HepG2 (cell line): Measurements from ENCODE around the gene SAMD4A. TPM values are rescaled to one million over a fixed set of nuclear protein-coding genes. Genes with fewer than 3 reads are reported as not detected.

Experiments
- ARNT2 ChIP-seq: sonication (generic); formaldehyde crosslinking; IDR thresholded peaks from 2 replicates; pipeline ENCODE4 v1.8.0; 2022; ENCODE audit warnings: mild to moderate bottlenecking, low read depth, missing genetic modification reagents, moderate library complexity
- CBX1 ChIP-seq: IDR thresholded peaks from one replicate; pipeline ENCODE4 v1.6.1; 2016; ENCODE audit warnings: antibody characterized with exemption, low read depth
- CEBPG ChIP-seq: IDR thresholded peaks from 2 replicates; pipeline ENCODE4 v1.6.1; 2016
- CREB1 ChIP-seq, 2 experiments: fragments of 450-650 bp in 1 of 2; IDR thresholded peaks; 2 replicates each; pipeline ENCODE4 v1.6.1; 2016 to 2017; ENCODE audit warnings: control low read depth in 1 of 2, mild to moderate bottlenecking in 1 of 2, missing compliant biosample characterization in 1 of 2, missing genetic modification characterization in 1 of 2
- ELF4 ChIP-seq: sonication (generic); formaldehyde crosslinking; IDR thresholded peaks from 2 replicates; pipeline ENCODE4 v1.5.0; 2020; ENCODE audit warnings: missing genetic modification reagents, mild to moderate bottlenecking, moderate library complexity, borderline replicate concordance
- FOXK1 ChIP-seq: sonication (generic); formaldehyde crosslinking; IDR thresholded peaks from 2 replicates; pipeline ENCODE4 v1.4.0; 2020; ENCODE audit warnings: low read depth, missing genetic modification reagents, borderline replicate concordance
- GABPB1 ChIP-seq: IDR thresholded peaks from 2 replicates; pipeline ENCODE4 v1.6.1; 2016; ENCODE audit warnings: mild to moderate bottlenecking, missing genetic modification reagents, moderate library complexity, missing compliant biosample characterization
- GATA4 ChIP-seq: sonication (generic); IDR thresholded peaks from 2 replicates; pipeline ENCODE4 v1.6.1; 2016; ENCODE audit warnings: antibody characterized with exemption, low read depth, borderline replicate concordance
- GATAD1 ChIP-seq: IDR thresholded peaks from 2 replicates; pipeline ENCODE4 v1.6.1; 2016; ENCODE audit warnings: missing genetic modification reagents, missing compliant biosample characterization
- GLMP ChIP-seq: sonication (generic); formaldehyde crosslinking; IDR thresholded peaks from 2 replicates; pipeline ENCODE4 v1.9.0; 2021; ENCODE audit warnings: missing genetic modification reagents, mild to moderate bottlenecking, borderline replicate concordance
- GTF3A ChIP-seq: sonication (generic); formaldehyde crosslinking; conservative IDR thresholded peaks from 2 replicates; pipeline ENCODE4 v1.4.0; 2020; ENCODE audit warnings: mild to moderate bottlenecking, missing genetic modification reagents
- HDAC2 ChIP-seq: sonication (generic); formaldehyde crosslinking; IDR thresholded peaks from 2 replicates; pipeline ENCODE4 v1.4.0; 2020; ENCODE audit warnings: missing genetic modification reagents
- HES4 ChIP-seq: sonication (generic); formaldehyde crosslinking; IDR thresholded peaks from 2 replicates; pipeline ENCODE4 v1.9.0; 2021; ENCODE audit warnings: mild to moderate bottlenecking, missing genetic modification reagents, borderline replicate concordance
- HNF4A ChIP-seq: sonication (generic); formaldehyde crosslinking; IDR thresholded peaks from 2 replicates; pipeline ENCODE4 v1.4.0; 2020; ENCODE audit warnings: missing genetic modification reagents
- ISX ChIP-seq: sonication (generic); formaldehyde crosslinking; conservative IDR thresholded peaks from 2 replicates; pipeline ENCODE4 v1.5.0; 2020; ENCODE audit warnings: missing genetic modification reagents
- NFE2L1 ChIP-seq: sonication (generic); formaldehyde crosslinking; IDR thresholded peaks from 2 replicates; pipeline ENCODE4 v1.4.0; 2020; ENCODE audit warnings: missing genetic modification reagents, mild to moderate bottlenecking, borderline replicate concordance
- NR2F2 ChIP-seq: IDR thresholded peaks from 2 replicates; pipeline ENCODE4 v1.6.1; 2012; ENCODE audit warnings: low read depth, inconsistent platforms, borderline replicate concordance
- PCBP2 ChIP-seq: fragments of 200-400 bp; formaldehyde crosslinking; optimal IDR thresholded peaks from 2 replicates; pipeline ENCODE3; 2018; ENCODE audit warnings: low read length, low read depth; ENCODE audit not compliant: poor library complexity, severe bottlenecking
- POLR2G ChIP-seq: fragments of 200-400 bp; formaldehyde crosslinking; IDR thresholded peaks from 2 replicates; pipeline ENCODE4 v1.6.1; 2018; ENCODE audit warnings: mild to moderate bottlenecking, low read depth, low read length, moderate library complexity
- TEAD2 ChIP-seq: sonication (generic); formaldehyde crosslinking; IDR thresholded peaks from 2 replicates; pipeline ENCODE4 v1.9.0; 2021; ENCODE audit warnings: missing genetic modification reagents
- ZBTB2 ChIP-seq: sonication (generic); formaldehyde crosslinking; IDR thresholded peaks from 2 replicates; pipeline ENCODE4 v1.8.0; 2022; ENCODE audit warnings: low read depth, missing genetic modification reagents
- ZFAT ChIP-seq: sonication (generic); formaldehyde crosslinking; conservative IDR thresholded peaks from 2 replicates; pipeline ENCODE4 v1.8.1; 2023; ENCODE audit warnings: missing genetic modification reagents, inconsistent platforms
- ZFP37 ChIP-seq: sonication (generic); formaldehyde crosslinking; IDR thresholded peaks from 2 replicates; pipeline ENCODE4 v1.4.0; 2020; ENCODE audit warnings: missing genetic modification reagents, borderline replicate concordance
- ZNF547 ChIP-seq: sonication (generic); formaldehyde crosslinking; IDR thresholded peaks from 2 replicates; pipeline ENCODE4 v1.5.1; 2020; ENCODE audit warnings: mild to moderate bottlenecking, missing genetic modification reagents
- ZNF589 ChIP-seq: sonication (generic); formaldehyde crosslinking; conservative IDR thresholded peaks from 2 replicates; pipeline ENCODE4 v1.8.0; 2022; ENCODE audit warnings: mild to moderate bottlenecking, moderate library complexity, missing genetic modification reagents
- ZNF615 ChIP-seq: sonication (generic); formaldehyde crosslinking; IDR thresholded peaks from 2 replicates; pipeline ENCODE4 v1.5.0; 2020; ENCODE audit warnings: mild to moderate bottlenecking, missing genetic modification reagents, borderline replicate concordance
- ZNF83 ChIP-seq: sonication (generic); formaldehyde crosslinking; IDR thresholded peaks from 2 replicates; pipeline ENCODE4 v1.4.0; 2020; ENCODE audit warnings: missing genetic modification reagents, mild to moderate bottlenecking, borderline replicate concordance
- ZSCAN9 ChIP-seq: IDR thresholded peaks from 2 replicates; pipeline ENCODE4 v1.6.1; 2016; ENCODE audit warnings: borderline replicate concordance
- polyA plus RNA-seq, 8 experiments: library from polyadenylated mRNA; depleted of rRNA in 3 of 8; stranded (reverse) in 7 of 8; unstranded in 1 of 8; fragments of >200 nt; fragmentation: Illumina TruSeq in 4 of 8; extraction: Trizol in 4 of 8; gene quantifications; 2 replicates each; pipeline versions ENCODE4 v1.2.1 to v1.2.3, GENCODE V29; 2011 to 2016; ENCODE audit warnings: low read depth in 4 of 8, missing spikeins in 1 of 8, mixed read lengths in 1 of 8; ENCODE audit not compliant: insufficient read depth in 1 of 8
- total RNA-seq, 5 experiments: library from RNA; depleted of rRNA; stranded (reverse); fragments of >200 nt; fragmentation: Illumina TruSeq; extraction: Trizol; gene quantifications; 2 replicates each; pipeline ENCODE4 v1.2.3, GENCODE V29; 2016; ENCODE audit warnings: low read depth in 1 of 5

The SAMD4A gene
- total and polyA plus RNA-seq, 2 of the 13 experiments (the other 11 are each of a cell fraction or from before 2014, with no cell fraction given): 11.8 to 13.0 TPM

GRCh38 chr14:54556535-54556934 lies 10.4 kb upstream of the SAMD4A start (continued):
- TF ChIP-seq ZBTB2 (CRISPR knock-in tag) (no peak), ZSCAN9 (0 out of 2 replicates have a peak, but pooled peaks have one; percentile 31), GATA4 (no peak), FOXK1 (CRISPR knock-in tag) (peak; percentile 53; the same call in 1 of the 2 replicates), NR2F2 (no peak), ZNF615 (no peak), NFE2L1 (CRISPR knock-in tag) (no peak), HNF4A (CRISPR knock-in tag) (no peak), CBX1 (no peak), TEAD2 (CRISPR knock-in tag) (no peak), GLMP (CRISPR knock-in tag) (0 out of 2 replicates have a peak, but pooled peaks have one; percentile 27), ZNF589 (CRISPR knock-in tag) (no peak), HES4 (CRISPR knock-in tag) (no peak), CEBPG (CRISPR knock-in tag) (peak; percentile 100), ELF4 (CRISPR knock-in tag) (no peak), ZFP37 (CRISPR knock-in tag) (no peak), GATAD1 (CRISPR knock-in tag) (peak; percentile 47; the same call in 1 of the 2 replicates), ISX (no peak), GABPB1 (peak; percentile 45), GTF3A (CRISPR knock-in tag) (no peak), CREB1 (IDR thresholded peaks at IDR 0.05) (no peak), CREB1 (CRISPR knock-in tag; IDR thresholded peaks at IDR 0.05) (no peak), POLR2G (peak; percentile 34; the same call in 1 of the 2 replicates), ZNF547 (no peak), PCBP2 (no peak), HDAC2 (CRISPR knock-in tag) (peak; percentile 76), ARNT2 (CRISPR knock-in tag) (no peak), ZFAT (CRISPR knock-in tag) (no peak), ZNF83 (no peak)
